Measurements from ENCODE around the gene SCD. TPM values are rescaled to one million over a fixed set of nuclear protein-coding genes. Genes with fewer than 3 reads are reported as not detected.

Gene SCD
- total and polyA plus RNA-seq, 2 experiments from 2014 or later, result 282 to 589 TPM

GRCh38 chr10:100353770-100354485 lies 6.9 kb downstream of the SCD start:
- no peak for DNase-seq (ENCODE audit: low spot score)
- H2AFZ ChIP-seq, result no peak overlapping the region
- H3K36me3 ChIP-seq (replicated peaks; ENCODE audit: insufficient read depth, low read depth), result peaks cover 5% of the 10 kb centered on the region
- H3K4me2 ChIP-seq, result no peak overlapping the region
- no peak overlapping the region for H3K27ac ChIP-seq
- peaks cover 66% of the 10 kb centered on the region for H3K79me2 ChIP-seq
- 93% methylated on average over 6 of the region's 6 CpGs for WGBS (ENCODE audit: low lambda C conversion rate, missing lambda C conversion rate)
- no peaks in the 10 kb centered on the region for H3K9me3 ChIP-seq (ENCODE audit: low read depth)
- no peak overlapping the region for H3K4me3 ChIP-seq
- H3K9me2 ChIP-seq (replicated peaks; ENCODE audit: insufficient read depth), result no peaks in the 10 kb centered on the region
- no peak for TF ChIP-seq EZH2phosphoT487 (IDR thresholded peaks at IDR 0.05; ENCODE audit: low read depth, severe bottlenecking, unreplicated experiment)
- TF ChIP-seq EZH2 (IDR thresholded peaks at IDR 0.05; ENCODE audit: borderline replicate concordance), result no peak
- no peak for TF ChIP-seq CTCF (IDR thresholded peaks at IDR 0.05; ENCODE audit: poor library complexity)
- H4K20me1 ChIP-seq (ENCODE audit: insufficient read depth, poor library complexity, severe bottlenecking), result peaks cover 62% of the 10 kb centered on the region
- H3K4me1 ChIP-seq (ENCODE audit: insufficient read depth), result peaks cover 66% of the 10 kb centered on the region
- H3K27me3 ChIP-seq, result no peaks in the 10 kb centered on the region

- peaks cover 54% of the 10 kb centered on the region for H4K20me1 ChIP-seq (ENCODE audit: insufficient read depth, poor library complexity, severe bottlenecking)
- no peaks in the 10 kb centered on the region for H3K9me2 ChIP-seq (replicated peaks; ENCODE audit: insufficient read depth)
- TF ChIP-seq EZH2phosphoT487 (IDR thresholded peaks at IDR 0.05; ENCODE audit: low read depth, severe bottlenecking, unreplicated experiment), result no peak
- TF ChIP-seq CTCF (IDR thresholded peaks at IDR 0.05; ENCODE audit: poor library complexity), result no peak
- TF ChIP-seq EZH2 (IDR thresholded peaks at IDR 0.05; ENCODE audit: borderline replicate concordance), result no peak
- no peaks in the 10 kb centered on the region for H3K9me3 ChIP-seq (ENCODE audit: low read depth)
- no peak overlapping the region for H2AFZ ChIP-seq
- H3K79me2 ChIP-seq, result peaks cover 55% of the 10 kb centered on the region
- H3K4me1 ChIP-seq (ENCODE audit: insufficient read depth), result peaks cover 65% of the 10 kb centered on the region
- 77% methylated on average over 4 of the region's 4 CpGs for WGBS (ENCODE audit: low lambda C conversion rate, missing lambda C conversion rate)
- no peak overlapping the region for H3K4me2 ChIP-seq
- H3K27me3 ChIP-seq, result no peaks in the 10 kb centered on the region
- H3K36me3 ChIP-seq (replicated peaks; ENCODE audit: insufficient read depth, low read depth), result peaks cover 5% of the 10 kb centered on the region
- no peak for DNase-seq (ENCODE audit: low spot score)
- H3K27ac ChIP-seq, result peak overlapping the region; percentile 58
- no peak overlapping the region for H3K4me3 ChIP-seq
These were observed 8.1 kb downstream of the SCD start for GRCh38 chr10:100355086-100355485.

- WGBS (ENCODE audit: low lambda C conversion rate, missing lambda C conversion rate), result 87% methylated on average over 14 of the region's 14 CpGs
- no peak for TF ChIP-seq CTCF (IDR thresholded peaks at IDR 0.05; ENCODE audit: poor library complexity)
- peaks cover 57% of the 10 kb centered on the region for H3K4me1 ChIP-seq (ENCODE audit: insufficient read depth)
These were observed 9.3 kb downstream of the SCD start for GRCh38 chr10:100356067-100357017.

More at GRCh38 chr10:100356067-100357017, 9.3 kb downstream of the SCD start:
- no peaks in the 10 kb centered on the region for H3K9me2 ChIP-seq (replicated peaks; ENCODE audit: insufficient read depth)
- H3K27ac ChIP-seq, result peak overlapping the region; percentile 58
- DNase-seq (ENCODE audit: low spot score), result no peak
- no peaks in the 10 kb centered on the region for H3K9me3 ChIP-seq (ENCODE audit: low read depth)
- H3K4me2 ChIP-seq, result no peak overlapping the region
- H3K4me3 ChIP-seq, result no peak overlapping the region
- peaks cover 44% of the 10 kb centered on the region for H3K79me2 ChIP-seq
- no peak overlapping the region for H2AFZ ChIP-seq
- peaks cover 41% of the 10 kb centered on the region for H4K20me1 ChIP-seq (ENCODE audit: insufficient read depth, poor library complexity, severe bottlenecking)
- peaks cover 5% of the 10 kb centered on the region for H3K36me3 ChIP-seq (replicated peaks; ENCODE audit: insufficient read depth, low read depth)
- H3K27me3 ChIP-seq, result no peaks in the 10 kb centered on the region

Data from hepatocyte (in vitro differentiated cells).